ENCODE data around the gene OLA1. TPM values are rescaled to one million over a fixed set of nuclear protein-coding genes. Genes with fewer than 3 reads are reported as not detected.
A peak's percentile ranks its signal among the peaks of the same experiment; 100 is the strongest.

OLA1 gene
- polyA plus RNA-seq (101 to 217 TPM (median 138 TPM) in 3 replicates), polyA minus RNA-seq (17.1 to 130 TPM (median 49.4 TPM) in 3 replicates)
- polyA plus RNA-seq (2011; ENCODE audit: low read depth), result 139 TPM
- polyA plus RNA-seq (2011; cell fraction: cytosol; rRNA removed), result 139 and 225 TPM in 2 replicates
- 47.2 and 67.8 TPM in 2 replicates for polyA plus RNA-seq (2011; cell fraction: nucleus; rRNA removed)
- 133 and 148 TPM in 2 replicates for polyA plus RNA-seq (2012; ENCODE audit: low replicate concordance)
- polyA minus RNA-seq (2011; cell fraction: cytosol; rRNA and poly(A)+ RNA removed), result 56.0 TPM
- polyA minus RNA-seq (2011; cell fraction: nucleus; rRNA and poly(A)+ RNA removed), result 25.7 and 58.5 TPM in 2 replicates

- Histone ChIP-seq H3K36me3 (ENCODE audit: control insufficient read depth in 2 of 2, extremely low read depth in 1 of 2, insufficient read depth in 2 of 2, low read length in 2 of 2) (peaks cover 0 to 13% of the 10 kb centered on the region in 2 experiments), H3K4me3 (ENCODE audit: control insufficient read depth in 2 of 3, extremely low read depth in 1 of 3, insufficient read depth in 2 of 3, low read depth in 1 of 3, low read length in 3 of 3) (peak within 1 kb of the TSS; percentile 75 to 90 (median 89)), H3K27me3 (ENCODE audit: control insufficient read depth, extremely low read depth, insufficient read depth, low read length) (no peaks in the 10 kb centered on the region), H3K4me2 (ENCODE audit: control insufficient read depth, extremely low read depth, insufficient read depth, low read depth, low read length) (peak within 1 kb of the TSS; percentile 97), H3K4me1 (ENCODE audit: control insufficient read depth, extremely low read depth, insufficient read depth, low read length) (peaks cover 25% of the 10 kb centered on the region), H3K27ac (ENCODE audit: control insufficient read depth, insufficient read depth, low read length) (peak within 1 kb of the TSS; percentile 81), H3K9ac (ENCODE audit: control insufficient read depth, extremely low read depth, insufficient read depth, low read length) (peak within 1 kb of the TSS; percentile 88), H2AFZ (ENCODE audit: control insufficient read depth, low read length) (peak within 1 kb of the TSS; percentile 92), H3K79me2 (ENCODE audit: control insufficient read depth, insufficient read depth, low read length) (peaks cover 47% of the 10 kb centered on the region), H4K20me1 (ENCODE audit: control insufficient read depth, extremely low read depth, insufficient read depth, low read length) (no peaks in the 10 kb centered on the region), H3K9me3 (ENCODE audit: control insufficient read depth, low read depth, low read length) (no peaks in the 10 kb centered on the region), H3K9me1 (ENCODE audit: control insufficient read depth, extremely low read depth, insufficient read depth, low read length) (no peaks in the 10 kb centered on the region)
- TF ChIP-seq CTCF (optimal IDR thresholded peaks at IDR 0.05 in 1 of 3, IDR thresholded peaks at IDR 0.05 in 1 of 3, conservative IDR thresholded peaks at IDR 0.05 in 1 of 3; ENCODE audit: extremely low read depth in 1 of 3, insufficient read depth in 2 of 3, low read length in 3 of 3), result no peak
- TF ChIP-seq EZH2 (IDR thresholded peaks at IDR 0.05; ENCODE audit: low read length), result no peak
- DNase-seq (ENCODE audit: low read depth, low spot score) (peak; percentile 56), FAIRE-seq (no peak)
- dilution Hi-C loops (cut with MboI; ENCODE audit: extremely low pct_ligation_motif_present, low sequenced_read_pairs), result no loop called here
These were observed at the start of gene OLA1 for GRCh38 chr2:174248187-174248997. Gene OLA1 (minus strand): TSS chr2:174248532. CDS start chr2:174246815, 1,717 bp downstream.

GRCh38 chr2:174292908-174293307 lies 44.6 kb upstream of the OLA1 start:
- TF ChIP-seq CTCF (optimal IDR thresholded peaks at IDR 0.05 in 1 of 3, IDR thresholded peaks at IDR 0.05 in 1 of 3, conservative IDR thresholded peaks at IDR 0.05 in 1 of 3; ENCODE audit: extremely low read depth in 1 of 3, insufficient read depth in 2 of 3, low read length in 3 of 3), result no peak
- no peak for TF ChIP-seq EZH2 (IDR thresholded peaks at IDR 0.05; ENCODE audit: low read length)
- no peaks in the 10 kb centered on the region for H4K20me1 ChIP-seq (ENCODE audit: control insufficient read depth, extremely low read depth, insufficient read depth, low read length)
- no peaks in the 10 kb centered on the region for H3K9me1 ChIP-seq (ENCODE audit: control insufficient read depth, extremely low read depth, insufficient read depth, low read length)
- no peak overlapping the region for H3K9ac ChIP-seq (ENCODE audit: control insufficient read depth, extremely low read depth, insufficient read depth, low read length)
- no peak overlapping the region for H3K27ac ChIP-seq (ENCODE audit: control insufficient read depth, insufficient read depth, low read length)
- H3K36me3 ChIP-seq (ENCODE audit: control insufficient read depth in 2 of 2, extremely low read depth in 1 of 2, insufficient read depth in 2 of 2, low read length in 2 of 2), result no peaks in the 10 kb centered on the region
- H3K79me2 ChIP-seq (ENCODE audit: control insufficient read depth, insufficient read depth, low read length), result no peaks in the 10 kb centered on the region
- DNase-seq (ENCODE audit: low read depth, low spot score), result no peak
- no peak overlapping the region for H3K4me2 ChIP-seq (ENCODE audit: control insufficient read depth, extremely low read depth, insufficient read depth, low read depth, low read length)
- no peaks in the 10 kb centered on the region for H3K9me3 ChIP-seq (ENCODE audit: control insufficient read depth, low read depth, low read length)
- H3K4me3 ChIP-seq (ENCODE audit: control insufficient read depth in 2 of 3, extremely low read depth in 1 of 3, insufficient read depth in 2 of 3, low read depth in 1 of 3, low read length in 3 of 3), result no peak overlapping the region
- dilution Hi-C loops (cut with MboI; ENCODE audit: extremely low pct_ligation_motif_present, low sequenced_read_pairs), result no loop called here
- peaks cover 1% of the 10 kb centered on the region for H3K27me3 ChIP-seq (ENCODE audit: control insufficient read depth, extremely low read depth, insufficient read depth, low read length)
- H3K4me1 ChIP-seq (ENCODE audit: control insufficient read depth, extremely low read depth, insufficient read depth, low read length), result no peaks in the 10 kb centered on the region
- no peak overlapping the region for H2AFZ ChIP-seq (ENCODE audit: control insufficient read depth, low read length)
- no peak for FAIRE-seq

Data from keratinocyte (primary cell).